NCI-H345 treated with DMSO at 0.1 percent for 48 hours (cell line): ENCODE results near the gene ALPK1.
A peak's percentile ranks its signal among the peaks of the same experiment; 100 is the strongest.
"Not testable (repeated sequence)": the region's sequence is repeated elsewhere in the genome, so short reads cannot be mapped to it uniquely, and the experiment has no call there.

Experiments used
- DNase-seq: peaks from one replicate; lab custom pipeline; 2025; ENCODE audit not compliant: unreplicated experiment; lab: John Stamatoyannopoulos, UW

ALPK1 gene

DNA sequence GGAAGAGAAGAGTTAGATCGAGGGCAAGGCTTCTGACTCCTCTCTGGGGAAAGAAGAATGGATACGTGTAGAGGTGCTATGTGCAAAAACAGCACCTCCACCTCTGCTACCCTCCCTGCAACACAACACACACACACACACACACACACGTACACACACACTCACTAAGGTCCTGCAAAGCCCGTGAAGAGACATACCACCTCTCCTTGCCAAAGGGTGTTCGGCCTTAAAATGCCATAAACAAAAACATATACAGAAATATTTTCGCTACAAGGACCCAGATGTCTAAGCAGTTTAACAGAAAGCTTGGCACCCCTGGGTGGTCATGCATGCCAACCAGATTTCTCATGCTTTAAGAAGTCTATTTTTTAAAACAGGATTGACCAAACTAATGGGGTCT is 13.0 kb upstream of the ALPK1 start:
- DNase-seq: no peak

DNA sequence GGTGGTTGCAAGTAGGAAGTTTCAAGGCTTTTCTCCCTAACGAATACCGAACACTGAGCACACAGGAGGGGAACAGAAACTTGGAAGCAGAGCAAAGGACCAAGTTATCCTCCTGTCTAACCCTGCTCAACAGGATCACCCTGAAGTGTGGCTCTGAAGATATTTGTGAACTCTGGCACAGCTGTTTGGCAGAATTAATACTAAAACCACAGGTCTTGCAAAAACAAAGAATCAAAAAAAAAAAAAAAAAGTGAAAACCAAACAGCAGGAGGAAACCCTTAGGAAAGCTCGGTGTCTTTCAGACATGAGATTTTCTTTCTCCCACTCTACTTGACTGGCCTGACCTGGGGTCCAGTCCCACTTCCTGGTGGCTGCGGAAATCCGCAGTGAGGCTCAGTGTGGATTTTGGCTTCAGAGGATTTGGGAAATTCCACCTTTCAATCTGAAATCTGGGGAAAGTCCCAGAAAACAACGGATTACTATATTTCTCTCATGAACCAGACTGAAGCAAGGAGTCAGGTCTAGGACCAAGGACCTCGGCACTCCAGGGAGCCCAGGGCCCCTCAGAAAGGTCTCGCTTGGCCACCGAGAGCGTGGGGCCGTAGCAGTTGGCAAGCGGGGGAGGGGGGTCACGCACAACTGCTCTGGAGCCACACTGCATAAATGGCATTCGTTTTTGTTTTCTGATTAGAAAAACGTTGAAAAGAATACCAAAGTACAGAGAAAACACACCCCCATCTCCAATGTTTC is 12.3 kb upstream of the ALPK1 start:
- no peak for DNase-seq

- DNase-seq: no peak
Observed at GRCh38 chr4:112287258-112287989, 9.7 kb upstream of the ALPK1 start.

DNA sequence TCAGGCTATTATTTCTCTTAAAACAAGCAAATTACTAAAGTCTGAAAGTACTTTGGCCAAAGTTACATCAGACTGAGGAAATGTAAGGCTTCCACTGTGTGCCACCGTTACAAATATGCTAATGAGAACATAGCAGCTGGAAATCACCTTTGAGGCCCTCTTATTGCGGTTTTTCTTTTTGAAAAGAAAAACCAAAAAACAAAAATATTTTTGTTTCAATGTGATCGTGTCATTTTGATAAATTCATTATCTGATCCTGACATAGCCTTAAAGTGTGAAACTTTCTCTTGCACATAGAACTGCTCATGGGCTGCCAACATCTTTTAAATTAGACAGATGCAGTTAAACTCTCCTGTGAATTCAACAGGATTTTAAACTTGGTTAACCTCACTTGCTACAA is 8.7 kb upstream of the ALPK1 start:
- DNase-seq: no peak

DNA sequence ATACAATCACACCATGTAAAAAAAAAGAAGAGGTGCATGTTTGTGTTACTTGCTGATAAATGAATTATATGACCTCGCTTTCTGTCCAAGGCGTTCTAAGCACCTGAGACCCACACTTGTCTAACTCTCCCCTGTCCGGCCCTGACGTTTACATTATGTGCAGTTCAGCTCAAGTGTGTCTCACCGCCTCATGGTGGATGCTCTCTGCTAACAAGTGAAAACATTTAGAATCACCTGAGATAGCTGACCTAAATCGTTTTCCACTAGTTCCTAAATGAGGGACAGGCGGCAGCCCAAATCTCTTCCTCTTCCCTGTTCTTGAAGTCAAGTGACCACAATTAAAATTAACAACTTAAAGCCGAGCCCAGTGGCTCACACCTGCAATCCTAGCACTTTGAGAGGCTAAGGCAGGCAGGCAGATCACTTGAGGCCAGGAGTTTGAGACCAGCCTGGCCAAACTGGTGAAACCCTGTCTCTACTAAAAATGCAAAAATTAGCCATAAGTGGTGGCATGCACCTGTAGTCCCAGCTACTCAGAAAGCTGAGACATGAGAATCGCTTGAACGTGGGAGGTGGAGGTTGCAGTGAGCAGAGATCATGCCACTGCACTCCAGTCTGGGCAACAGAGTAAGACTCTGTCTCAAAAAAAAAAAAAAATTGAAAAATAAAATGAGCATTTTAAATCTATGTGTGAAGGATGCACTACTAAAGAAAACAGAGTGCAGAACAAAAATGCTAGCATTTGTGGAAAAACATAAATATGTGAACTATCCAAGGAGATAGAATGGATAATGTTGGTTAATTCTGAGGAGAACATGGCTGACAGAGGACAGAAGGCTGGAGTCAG is 7.5 kb upstream of the ALPK1 start:
- DNase-seq: no peak

- DNase-seq: no peak
Observed at GRCh38 chr4:112290341-112290740, 6.8 kb upstream of the ALPK1 start.

DNA sequence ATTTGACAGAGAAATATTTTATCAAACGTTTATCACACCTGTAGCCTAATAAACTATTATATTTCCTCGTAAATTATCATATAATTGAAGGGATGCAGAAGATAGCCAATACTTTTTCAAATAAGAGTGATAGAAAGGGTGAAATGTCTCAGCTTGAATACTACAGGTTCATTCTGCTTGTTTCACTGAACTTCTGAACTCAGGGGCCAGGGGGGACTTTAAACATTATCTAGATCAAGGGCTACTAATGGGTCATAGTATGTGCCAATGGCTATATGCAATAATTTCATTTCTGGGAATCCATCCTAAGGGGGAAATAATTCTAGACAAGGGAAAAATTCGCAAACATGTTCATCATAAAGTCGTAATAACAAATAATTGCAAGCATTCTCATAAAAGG is 2.6 kb downstream of the ALPK1 start:
- no peak for DNase-seq

- no peak for DNase-seq
Observed at GRCh38 chr4:112302320-112303274, 5.4 kb downstream of the ALPK1 start.

DNA sequence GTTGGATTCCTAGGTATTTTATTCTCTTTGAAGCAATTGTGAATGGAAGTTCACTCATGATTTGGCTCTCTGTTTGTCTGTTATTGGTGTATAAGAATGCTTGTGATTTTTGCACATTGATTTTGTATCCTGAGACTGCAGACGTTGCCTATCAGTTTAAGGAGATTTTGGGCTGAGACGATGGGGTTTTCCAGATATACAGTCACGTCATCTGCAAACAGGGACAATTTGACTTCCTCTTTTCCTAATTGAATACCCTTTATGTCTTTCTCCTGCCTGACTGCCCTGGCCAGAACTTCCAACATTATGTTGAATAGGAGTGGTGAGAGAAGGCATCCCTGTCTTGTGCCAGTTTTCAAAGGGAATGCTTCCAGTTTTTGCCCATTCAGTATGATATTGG is 8.3 kb downstream of the ALPK1 start:
- not testable (repeated sequence) for DNase-seq

DNA sequence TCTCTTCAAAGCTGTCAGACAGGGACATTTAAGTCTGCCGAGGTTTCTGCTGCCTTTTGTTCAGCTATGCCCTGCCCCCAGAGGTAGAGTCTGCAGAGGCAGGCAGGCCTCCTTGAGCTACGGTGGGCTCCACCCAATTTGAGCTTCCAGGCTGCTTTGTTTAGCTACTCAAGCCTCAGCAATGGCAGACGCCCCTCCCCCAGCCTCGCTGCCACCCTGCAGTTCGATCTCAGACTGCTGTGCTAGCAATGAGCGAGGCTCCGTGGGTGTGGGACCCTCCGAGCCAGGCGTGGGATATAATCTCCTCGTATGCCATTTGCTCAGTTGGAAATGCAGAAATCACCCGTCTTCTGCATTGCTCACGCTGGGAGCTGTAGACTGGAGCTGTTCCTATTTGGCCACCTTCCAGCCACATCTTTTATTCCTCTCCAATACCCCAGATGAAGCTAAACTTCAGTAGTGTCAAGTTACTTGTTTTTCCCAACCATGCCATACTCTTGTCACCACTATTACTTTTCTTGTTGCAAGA is 12.2 kb downstream of the ALPK1 start:
- peak; percentile 2 for DNase-seq

DNA sequence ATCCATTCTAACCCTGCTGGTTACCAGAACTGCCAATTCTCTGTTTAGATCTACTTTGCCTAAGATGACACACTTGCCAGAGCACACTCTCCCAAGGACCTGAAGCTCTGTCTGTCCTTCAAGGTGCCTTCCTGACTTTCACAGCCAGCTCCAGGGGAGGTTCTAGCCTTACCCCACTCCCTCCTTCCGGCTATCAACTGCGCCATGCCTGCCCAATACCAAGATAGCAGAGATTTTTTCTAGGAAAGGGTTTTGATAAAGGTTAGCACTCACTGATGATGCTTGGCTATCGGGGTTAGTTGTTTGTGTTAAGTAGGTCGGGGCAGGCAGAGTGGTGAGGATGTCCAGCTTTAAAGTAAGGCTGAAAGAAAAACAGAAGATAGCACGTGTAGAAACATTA is 14.3 kb downstream of the ALPK1 start:
- no peak for DNase-seq

- no peak for DNase-seq
Observed at GRCh38 chr4:112312610-112313239, 15.6 kb downstream of the ALPK1 start.

GRCh38 chr4:112315446-112315845 is 18.3 kb downstream of the ALPK1 start:
- no peak for DNase-seq

GRCh38 chr4:112316360-112316759 is 19.2 kb downstream of the ALPK1 start:
- no peak for DNase-seq

- DNase-seq: no peak
Observed at GRCh38 chr4:112318239-112319142, 21.3 kb downstream of the ALPK1 start.

DNA sequence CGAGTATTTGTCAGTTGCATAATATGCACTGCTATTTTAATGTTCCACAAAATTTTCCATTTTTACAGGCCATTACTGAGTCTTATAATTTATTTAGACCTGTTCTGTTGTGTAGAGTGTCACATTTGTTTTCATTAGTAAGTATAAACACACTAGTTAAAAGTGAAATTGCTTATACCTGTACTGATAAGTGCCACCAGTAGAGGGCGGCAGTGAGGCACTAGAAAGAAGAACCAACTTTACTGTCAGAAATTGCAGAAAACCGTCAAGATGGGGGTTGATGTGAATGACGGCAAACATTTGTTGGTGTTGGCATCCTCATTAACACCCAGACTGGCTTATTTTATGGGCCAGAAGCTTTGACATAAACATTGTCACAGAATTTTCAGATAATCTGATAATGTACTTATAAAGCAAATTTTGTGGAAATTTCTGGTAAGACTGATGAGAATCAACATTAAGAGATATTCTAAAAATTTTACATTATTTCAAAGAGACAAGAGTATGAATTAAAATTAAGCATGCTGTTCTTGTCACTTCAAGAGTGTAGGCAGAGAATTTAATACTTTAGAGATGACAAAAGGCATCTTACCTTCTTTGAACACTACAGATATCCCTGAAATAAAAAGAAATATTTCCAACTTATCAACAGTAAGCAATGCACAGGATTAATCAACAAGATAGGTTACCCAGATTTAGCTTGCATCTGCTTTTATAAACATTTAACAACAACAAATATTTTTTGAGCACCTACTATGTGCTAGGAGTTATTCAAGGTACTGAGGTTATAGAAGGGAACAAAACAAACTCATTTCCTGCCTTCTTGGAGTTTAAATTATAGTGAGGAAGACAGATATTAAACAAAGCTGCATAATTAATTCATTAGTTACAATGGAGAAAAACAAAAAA is 24.9 kb downstream of the ALPK1 start:
- peak; percentile 15 for DNase-seq

- no peak for DNase-seq
Observed at GRCh38 chr4:112322866-112323265, 25.7 kb downstream of the ALPK1 start.

- DNase-seq: no peak
Observed at GRCh38 chr4:112325530-112325929, 28.4 kb downstream of the ALPK1 start.
